WTC11 (cell line): Measurements from ENCODE around the gene GDF11. TPM values are rescaled to one million over a fixed set of nuclear protein-coding genes. Genes with fewer than 3 reads are reported as not detected.

ENCODE experiments used
- ATAC-seq: fragments of 200-7000 bp; cut with Tn5 transposase; 2 replicates; pipeline ENCODE4 v1.10.0; 2021; ENCODE audit warnings: mild to moderate bottlenecking, moderate library complexity
- CTCF ChIA-PET: fragments of 300-600 bp; sonication (Branson Sonifier 250); formaldehyde crosslinking; loops from one replicate; lab custom pipeline; 2021; ENCODE audit warnings: antibody characterized with exemption; lab: Charles Lee
- POLR2A ChIA-PET: fragments of 350-600 bp; sonication (Branson Sonifier 250); formaldehyde crosslinking; loops from one replicate; lab custom pipeline; 2021; ENCODE audit warnings: antibody characterized with exemption; lab: Charles Lee
- DNase-seq: peaks from one replicate; pipeline ENCODE4 v3.0.0; 2021; ENCODE audit warnings: low spot score
- H3K27ac Mint-ChIP-seq: 2 replicates; pipeline ENCODE4 v1.8.0; 2021; ENCODE audit warnings: mixed read lengths
- H3K27me3 Mint-ChIP-seq: 2 replicates; pipeline ENCODE4 v1.8.0; 2021; ENCODE audit warnings: low read depth, mild to moderate bottlenecking, moderate library complexity, mixed read lengths
- H3K36me3 Mint-ChIP-seq: 2 replicates; pipeline ENCODE4 v1.8.0; 2021; ENCODE audit warnings: mixed read lengths
- H3K4me1 Mint-ChIP-seq: 2 replicates; pipeline ENCODE4 v1.8.0; 2022; ENCODE audit warnings: mixed read lengths
- H3K4me3 Mint-ChIP-seq: 2 replicates; pipeline ENCODE4 v1.8.0; 2021; ENCODE audit warnings: mild to moderate bottlenecking, moderate library complexity, mixed read lengths
- H3K9me3 Mint-ChIP-seq: 2 replicates; pipeline ENCODE4 v1.8.0; 2021; ENCODE audit warnings: mixed read lengths
- ATF1 ChIP-seq: sonication (generic); formaldehyde crosslinking; IDR thresholded peaks from 2 replicates; pipeline ENCODE4 v1.8.1; 2023; ENCODE audit warnings: mild to moderate bottlenecking, moderate library complexity, missing genetic modification reagents
- ATF3 ChIP-seq: sonication (generic); formaldehyde crosslinking; conservative IDR thresholded peaks from 2 replicates; pipeline ENCODE4 v1.8.1; 2022; ENCODE audit warnings: mild to moderate bottlenecking, missing genetic modification reagents
- CREM ChIP-seq: sonication (generic); formaldehyde crosslinking; IDR thresholded peaks from 2 replicates; pipeline ENCODE4 v1.8.1; 2022; ENCODE audit warnings: mild to moderate bottlenecking, missing genetic modification reagents, moderate library complexity
- CTCF ChIP-seq: fragments of 200-600 bp; IDR thresholded peaks from 2 replicates; pipeline ENCODE4 v1.8.0; 2022; ENCODE audit warnings: antibody characterized with exemption
- E2F5 ChIP-seq: sonication (generic); formaldehyde crosslinking; IDR thresholded peaks from 2 replicates; pipeline ENCODE4 v1.8.1; 2022; ENCODE audit warnings: mild to moderate bottlenecking, moderate library complexity, missing genetic modification reagents
- ESRRA ChIP-seq: sonication (generic); formaldehyde crosslinking; IDR thresholded peaks from 2 replicates; pipeline ENCODE4 v1.8.1; 2022; ENCODE audit warnings: mild to moderate bottlenecking, missing genetic modification reagents, borderline replicate concordance
- ETV6 ChIP-seq: sonication (generic); formaldehyde crosslinking; IDR thresholded peaks from 2 replicates; pipeline ENCODE4 v1.8.1; 2022; ENCODE audit warnings: mild to moderate bottlenecking, missing genetic modification reagents
- FOXK1 ChIP-seq: sonication (generic); formaldehyde crosslinking; IDR thresholded peaks from 2 replicates; pipeline ENCODE4 v1.8.0; 2022; ENCODE audit warnings: mild to moderate bottlenecking, moderate library complexity, missing genetic modification reagents
- HMGXB4 ChIP-seq: sonication (generic); formaldehyde crosslinking; IDR thresholded peaks from 2 replicates; pipeline ENCODE4 v1.8.1; 2023; ENCODE audit warnings: mild to moderate bottlenecking, moderate library complexity, missing genetic modification reagents
- IRF1 ChIP-seq: sonication (generic); formaldehyde crosslinking; IDR thresholded peaks from 2 replicates; pipeline ENCODE4 v1.8.0; 2023; ENCODE audit warnings: missing genetic modification reagents
- JUN ChIP-seq: sonication (generic); formaldehyde crosslinking; IDR thresholded peaks from 2 replicates; pipeline ENCODE4 v1.8.0; 2023; ENCODE audit warnings: mild to moderate bottlenecking, missing genetic modification reagents
- MAX ChIP-seq: sonication (generic); formaldehyde crosslinking; IDR thresholded peaks from 2 replicates; pipeline ENCODE4 v1.8.0; 2022; ENCODE audit warnings: mild to moderate bottlenecking, missing genetic modification reagents
- SP1 ChIP-seq: sonication (generic); formaldehyde crosslinking; conservative IDR thresholded peaks from 2 replicates; pipeline ENCODE4 v1.8.1; 2022; ENCODE audit warnings: missing genetic modification reagents
- USF2 ChIP-seq: sonication (generic); formaldehyde crosslinking; IDR thresholded peaks from 2 replicates; pipeline ENCODE4 v1.8.1; 2023; ENCODE audit warnings: mild to moderate bottlenecking, missing genetic modification reagents, moderate library complexity
- ZMAT4 ChIP-seq: fragments of 250-450 bp; sonication (Bioruptor Pico); IDR thresholded peaks from 2 replicates; pipeline ENCODE4 v1.9.0; 2021; ENCODE audit warnings: mild to moderate bottlenecking
- ZNF121 ChIP-seq: sonication (generic); formaldehyde crosslinking; IDR thresholded peaks from 2 replicates; pipeline ENCODE4 v1.8.0; 2023; ENCODE audit warnings: missing genetic modification reagents
- total RNA-seq: library from RNA; stranded (reverse); gene quantifications from 3 replicates; pipeline ENCODE4 v1.2.3, GENCODE V29; 2021

The GDF11 gene
- total RNA-seq, 1 experiment from 2014 or later, result 16.9 TPM

GRCh38 chr12:55736076-55736475 lies 6.8 kb upstream of the GDF11 start (continued):
- no peak for TF ChIP-seq USF2 (CRISPR knock-in tag)
- TF ChIP-seq ATF3 (CRISPR knock-in tag), result no peak

GRCh38 chr12:55736780-55737580 lies 5.9 kb upstream of the GDF11 start:
- Mint-ChIP-seq H3K4me3 (peak overlapping the region; percentile 81), H3K27ac (peak overlapping the region; percentile 72), H3K9me3 (no peaks in the 10 kb centered on the region), H3K27me3 (peaks cover 2% of the 10 kb centered on the region; the same call in 1 of the 2 replicates), H3K4me1 (peaks cover 29% of the 10 kb centered on the region), H3K36me3 (no peaks in the 10 kb centered on the region)
- DNase-seq (peak; percentile 94), ATAC-seq (peak; percentile 81)
- CTCF ChIA-PET, result interaction anchor here (0.6 to 3.8 kb wide), 53 partner anchors 7 to 452 kb away, joined by 3 to 160 read pairs (median 5); partner anchors contain the start of genes BLOC1S1, CD63, DGKA and DNAJC14
- POLR2A ChIA-PET, result interaction anchor here (0.6 to 2.7 kb wide), 6 partner anchors 8 to 92 kb away, joined by 3 to 16 read pairs (median 6); partner anchors contain the start of genes CD63, DNAJC14, ORMDL2 and SARNP
- TF ChIP-seq FOXK1 (CRISPR knock-in tag), result 0 out of 2 replicates have a peak, but pooled peaks have one; percentile 19
- peak; percentile 43; the same call in 1 of the 2 replicates for TF ChIP-seq CTCF
- peak; percentile 29; the same call in 1 of the 2 replicates for TF ChIP-seq ZNF121 (CRISPR knock-in tag)
- TF ChIP-seq ESRRA (CRISPR knock-in tag), result peak; percentile 83; the same call in 1 of the 2 replicates
- 0 out of 2 replicates have a peak, but pooled peaks have one; percentile 42 for TF ChIP-seq MAX (CRISPR knock-in tag)
- 0 out of 2 replicates have a peak, but pooled peaks have one; percentile 16 for TF ChIP-seq ETV6 (CRISPR knock-in tag)
- peak; percentile 81; the same call in 1 of the 2 replicates for TF ChIP-seq HMGXB4 (CRISPR knock-in tag)
- no peak for TF ChIP-seq CREM (CRISPR knock-in tag)
- no peak for TF ChIP-seq JUN (CRISPR knock-in tag)
- TF ChIP-seq SP1, result peak; percentile 59; the same call in 1 of the 2 replicates

GRCh38 chr12:55737581-55738122 lies 5.3 kb upstream of the GDF11 start:
- POLR2A ChIA-PET, result interaction anchor here (0.9 to 2.7 kb wide), 6 partner anchors 9 to 92 kb away, joined by 3 to 16 read pairs (median 6); partner anchors contain the start of genes CD63, DNAJC14, ORMDL2 and SARNP
- TF ChIP-seq E2F5 (CRISPR knock-in tag), result no peak
- TF ChIP-seq FOXK1 (CRISPR knock-in tag), result no peak
- TF ChIP-seq ATF1 (CRISPR knock-in tag), result no peak
- no peak for TF ChIP-seq IRF1 (CRISPR knock-in tag)
- no peak for TF ChIP-seq ZMAT4 (CRISPR knock-in tag)
- Mint-ChIP-seq H3K4me3 (peak overlapping the region; percentile 81), H3K4me1 (peaks cover 31% of the 10 kb centered on the region), H3K27me3 (peaks cover 2% of the 10 kb centered on the region; the same call in 1 of the 2 replicates), H3K36me3 (no peaks in the 10 kb centered on the region), H3K27ac (peak overlapping the region; percentile 86), H3K9me3 (no peaks in the 10 kb centered on the region)
- CTCF ChIA-PET, result interaction anchor here (0.6 to 3.8 kb wide), 69 partner anchors 8 to 390 kb away, joined by 3 to 160 read pairs (median 5); partner anchors contain the start of genes BLOC1S1, CD63, DGKA and DNAJC14
- DNase-seq (no peak), ATAC-seq (peak; percentile 13)
